Endodermal cell (in vitro differentiated cells): ENCODE results near the gene SYT8. TPM values are rescaled to one million over a fixed set of nuclear protein-coding genes. Genes with fewer than 3 reads are reported as not detected.
"Not testable (repeated sequence)": the region's sequence is repeated elsewhere in the genome, so short reads cannot be mapped to it uniquely, and the experiment has no call there.

Source experiments
- DNase-seq: peaks from one replicate; pipeline ENCODE4 v3.0.0-alpha.2; 2017
- H3K27ac ChIP-seq: 2 replicates; pipeline ENCODE4 v1.5.1; 2013; ENCODE audit warnings: mild to moderate bottlenecking, low read depth, low read length, moderate library complexity
- H3K27me3 ChIP-seq: 2 replicates; pipeline ENCODE4 v1.6.1; 2013; ENCODE audit warnings: mild to moderate bottlenecking, low read length, moderate library complexity; ENCODE audit not compliant: insufficient read depth, control insufficient read depth, poor library complexity, severe bottlenecking
- H3K36me3 ChIP-seq: 2 replicates; pipeline ENCODE4 v1.7.0; 2013; ENCODE audit warnings: mild to moderate bottlenecking, low read length, moderate library complexity; ENCODE audit not compliant: control insufficient read depth, insufficient read depth
- H3K4me1 ChIP-seq: one replicate; pipeline ENCODE4 v1.7.0; 2013; ENCODE audit warnings: low read length; ENCODE audit not compliant: control insufficient read depth, insufficient read depth
- H3K4me3 ChIP-seq: 2 replicates; pipeline ENCODE4 v1.5.1; 2013; ENCODE audit warnings: mild to moderate bottlenecking, low read length, moderate library complexity
- H3K9ac ChIP-seq: 2 replicates; pipeline ENCODE4 v1.6.1; 2013; ENCODE audit warnings: mild to moderate bottlenecking, low read length, moderate library complexity; ENCODE audit not compliant: poor library complexity, severe bottlenecking; ENCODE audit errors: extremely low read depth
- H3K9me3 ChIP-seq: 2 replicates; pipeline ENCODE4 v1.6.1; 2013; ENCODE audit warnings: mild to moderate bottlenecking, low read length, moderate library complexity; ENCODE audit not compliant: control insufficient read depth
- H3K27ac Mint-ChIP-seq: 2 replicates; pipeline ENCODE4 v1.8.0; 2020; ENCODE audit warnings: mixed read lengths
- H3K27me3 Mint-ChIP-seq: 2 replicates; pipeline ENCODE4 v1.8.0; 2021; ENCODE audit warnings: mild to moderate bottlenecking, mixed read lengths; ENCODE audit not compliant: insufficient read depth
- H3K36me3 Mint-ChIP-seq: 2 replicates; pipeline ENCODE4 v1.8.0; 2020; ENCODE audit warnings: low read depth, mixed read lengths
- H3K4me1 Mint-ChIP-seq: 2 replicates; pipeline ENCODE4 v1.8.0; 2020; ENCODE audit warnings: mixed read lengths
- H3K4me3 Mint-ChIP-seq: 2 replicates; pipeline ENCODE4 v1.8.0; 2020; ENCODE audit warnings: mild to moderate bottlenecking, moderate library complexity, mixed read lengths
- H3K9me3 Mint-ChIP-seq: 2 replicates; pipeline ENCODE4 v1.8.0; 2020; ENCODE audit warnings: mild to moderate bottlenecking, mixed read lengths
- CTCF ChIP-seq: fragments of 200-600 bp; sonication (generic); conservative IDR thresholded peaks from 2 replicates; pipeline ENCODE4 v1.5.0; 2021; ENCODE audit warnings: antibody characterized with exemption, mild to moderate bottlenecking
- WGBS, 2 experiments: methylation state at CpG; one replicate each; pipeline versions ENCODE4 v1.1.5 to v1.1.7; 2013; ENCODE audit warnings: missing lambda C conversion rate in 2 of 2, mixed read lengths in 1 of 2; ENCODE audit not compliant: insufficient coverage in 1 of 2, insufficient read length in 1 of 2; 5-methylcytosine and 5-hydroxymethylcytosine counted together
- total RNA-seq, 2 donors: library from RNA; stranded (reverse); fragmentation: NEBNext Ultra II Directional in 1 of 2; extraction: Animal tissue kit (Norgen Biotek cat#: 25700) in 1 of 2; gene quantifications; 2 replicates in 1 of 2; 3 replicates in 1 of 2; pipeline ENCODE4 v1.2.1, GENCODE V29; 2021

SYT8 gene
- total RNA-seq, 2 donors from 2014 or later: not detected

DNA sequence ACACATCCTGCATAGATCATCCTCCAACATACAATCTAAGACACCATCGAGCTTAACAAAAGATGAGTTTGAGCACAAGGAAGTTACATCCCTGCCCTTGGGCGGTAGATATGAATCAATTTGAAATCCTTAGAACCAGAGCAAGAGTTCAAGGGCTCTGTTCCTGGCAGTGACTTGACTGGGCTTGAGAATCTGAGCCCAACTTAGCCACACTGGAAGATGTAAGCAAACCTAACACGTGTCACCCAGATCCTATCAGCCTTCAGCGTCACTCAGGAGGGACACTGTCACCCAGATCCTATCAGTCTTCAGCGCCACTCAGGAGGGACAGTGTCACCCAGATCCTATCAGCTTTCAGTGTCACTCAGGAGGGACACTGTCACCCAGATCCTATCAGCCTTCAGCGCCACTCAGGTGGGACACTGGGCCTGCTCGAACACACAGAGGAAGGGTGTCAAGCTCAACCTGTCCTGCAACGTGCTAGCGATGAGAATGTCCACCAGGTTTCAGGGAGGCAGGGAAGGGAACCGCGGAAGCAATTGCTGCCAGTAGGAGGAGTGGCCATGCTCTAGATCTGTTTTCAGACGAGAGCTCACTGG, 38.3 kb upstream of the SYT8 start:
- no peak overlapping the region for H3K27ac Mint-ChIP-seq
- DNase-seq: peak; percentile 67

GRCh38 chr11:1797391-1798125, 37.2 kb upstream of the SYT8 start:
- Mint-ChIP-seq H3K4me3 (no peak overlapping the region), H3K36me3 (no peaks in the 10 kb centered on the region), H3K4me1 (no peaks in the 10 kb centered on the region), H3K9me3 (no peaks in the 10 kb centered on the region), H3K27ac (no peak overlapping the region), H3K27me3 (peaks cover 26% of the 10 kb centered on the region)
- peaks cover 5% of the 10 kb centered on the region for H3K27me3 ChIP-seq
- H3K36me3 ChIP-seq: no peaks in the 10 kb centered on the region
- WGBS, 2 experiments: 92 to 96% methylated on average over 12 to 14 of the region's 14 CpGs
- no peak overlapping the region for H3K4me3 ChIP-seq
- H3K9ac ChIP-seq: no peak overlapping the region
- no peak overlapping the region for H3K27ac ChIP-seq
- no peak for TF ChIP-seq CTCF
- H3K9me3 ChIP-seq: no peaks in the 10 kb centered on the region
- no peaks in the 10 kb centered on the region for H3K4me1 ChIP-seq
- DNase-seq: no peak

More for the DNA sequence above, 38.3 kb upstream of the SYT8 start:
- H3K27ac ChIP-seq: no peak overlapping the region
- no peak overlapping the region for H3K4me3 ChIP-seq
- H3K9me3 ChIP-seq: no peaks in the 10 kb centered on the region
- H3K4me3 Mint-ChIP-seq: no peak overlapping the region
- 83 to 84% methylated on average over 12 of the region's 12 CpGs for WGBS, 2 experiments
- H3K27me3 ChIP-seq: peaks cover 5% of the 10 kb centered on the region
- TF ChIP-seq CTCF: peak; percentile 54
- H3K36me3 ChIP-seq: no peaks in the 10 kb centered on the region
- H3K36me3 Mint-ChIP-seq: no peaks in the 10 kb centered on the region
- H3K27me3 Mint-ChIP-seq: peaks cover 31% of the 10 kb centered on the region
- no peaks in the 10 kb centered on the region for H3K4me1 Mint-ChIP-seq
- H3K9me3 Mint-ChIP-seq: no peaks in the 10 kb centered on the region
- no peak overlapping the region for H3K9ac ChIP-seq
- no peaks in the 10 kb centered on the region for H3K4me1 ChIP-seq

DNA sequence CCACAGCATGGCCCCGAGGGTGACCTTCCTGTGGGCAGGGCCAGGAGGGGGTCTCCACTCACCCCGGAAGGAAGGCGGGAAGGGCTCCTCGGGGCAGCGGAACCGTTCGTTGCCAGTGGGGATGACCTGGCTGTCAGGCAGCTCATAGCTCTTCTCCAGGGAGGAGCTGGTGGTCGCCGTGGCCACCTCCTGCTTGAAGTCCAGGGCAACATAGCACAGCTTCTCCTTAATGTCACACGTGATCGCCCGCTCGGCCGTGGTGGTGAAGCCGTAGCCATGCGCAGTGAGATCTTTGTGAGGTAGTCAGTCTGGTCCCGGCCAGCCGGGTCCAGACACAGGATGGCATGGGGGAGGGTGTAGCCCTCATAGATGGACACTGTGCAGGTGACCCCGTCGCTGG, 31.5 kb upstream of the SYT8 start:
- no peak overlapping the region for H3K4me3 Mint-ChIP-seq
- Histone ChIP-seq H3K9me3 (no peaks in the 10 kb centered on the region), H3K27me3 (no peaks in the 10 kb centered on the region), H3K36me3 (no peaks in the 10 kb centered on the region), H3K4me1 (no peaks in the 10 kb centered on the region), H3K4me3 (no peak overlapping the region), H3K9ac (no peak overlapping the region), H3K27ac (no peak overlapping the region)
- no peak for TF ChIP-seq CTCF
- DNase-seq: no peak
- H3K4me1 Mint-ChIP-seq: peaks cover 4% of the 10 kb centered on the region
- H3K27ac Mint-ChIP-seq: no peak overlapping the region
- no peaks in the 10 kb centered on the region for H3K9me3 Mint-ChIP-seq
- H3K27me3 Mint-ChIP-seq: peaks cover 14% of the 10 kb centered on the region
- 94 to 99% methylated on average over 17 to 20 of the region's 20 CpGs for WGBS, 2 experiments
- no peaks in the 10 kb centered on the region for H3K36me3 Mint-ChIP-seq

- H3K27ac Mint-ChIP-seq, H3K4me1 Mint-ChIP-seq, H3K36me3 ChIP-seq, H3K36me3 Mint-ChIP-seq, H3K9me3 ChIP-seq, H3K9ac ChIP-seq, H3K4me1 ChIP-seq, H3K27me3 ChIP-seq, DNase-seq, H3K4me3 Mint-ChIP-seq, H3K4me3 ChIP-seq, H3K9me3 Mint-ChIP-seq, H3K27ac ChIP-seq: not testable (repeated sequence)
- WGBS, 2 experiments: 86 to 94% methylated on average over 10 to 12 of the region's 42 CpGs
- peaks cover 16% of the 10 kb centered on the region for H3K27me3 Mint-ChIP-seq
Observed at GRCh38 chr11:1803835-1804519, 30.8 kb upstream of the SYT8 start.
